ENCODE measurements around the gene LRRC45.

- TF ChIP-seq, protein P1, sequence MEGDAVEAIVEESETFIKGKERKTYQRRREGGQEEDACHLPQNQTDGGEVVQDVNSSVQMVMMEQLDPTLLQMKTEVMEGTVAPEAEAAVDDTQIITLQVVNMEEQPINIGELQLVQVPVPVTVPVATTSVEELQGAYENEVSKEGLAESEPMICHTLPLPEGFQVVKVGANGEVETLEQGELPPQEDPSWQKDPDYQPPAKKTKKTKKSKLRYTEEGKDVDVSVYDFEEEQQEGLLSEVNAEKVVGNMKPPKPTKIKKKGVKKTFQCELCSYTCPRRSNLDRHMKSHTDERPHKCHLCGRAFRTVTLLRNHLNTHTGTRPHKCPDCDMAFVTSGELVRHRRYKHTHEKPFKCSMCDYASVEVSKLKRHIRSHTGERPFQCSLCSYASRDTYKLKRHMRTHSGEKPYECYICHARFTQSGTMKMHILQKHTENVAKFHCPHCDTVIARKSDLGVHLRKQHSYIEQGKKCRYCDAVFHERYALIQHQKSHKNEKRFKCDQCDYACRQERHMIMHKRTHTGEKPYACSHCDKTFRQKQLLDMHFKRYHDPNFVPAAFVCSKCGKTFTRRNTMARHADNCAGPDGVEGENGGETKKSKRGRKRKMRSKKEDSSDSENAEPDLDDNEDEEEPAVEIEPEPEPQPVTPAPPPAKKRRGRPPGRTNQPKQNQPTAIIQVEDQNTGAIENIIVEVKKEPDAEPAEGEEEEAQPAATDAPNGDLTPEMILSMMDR (optimal IDR thresholded peaks at IDR 0.05 in 1 of 3, IDR thresholded peaks at IDR 0.05 in 1 of 3, conservative IDR thresholded peaks at IDR 0.05 in 1 of 3; ENCODE audit: extremely low read depth in 1 of 3, insufficient read depth in 2 of 3, low read length in 3 of 3), result no peak
- no peak for TF ChIP-seq EZH2 (IDR thresholded peaks at IDR 0.05; ENCODE audit: low read length)
Observed at GRCh38 chr17:82049106-82049505, 26.0 kb downstream of the LRRC45 start.
